ACC112 (cell line): ENCODE data around the gene MDFI.

Source experiments
- H2AFZ ChIP-seq: fragments of 200-600 bp; sonication (generic); one replicate; pipeline ENCODE4 v1.6.0; 2017; ENCODE audit warnings: antibody characterized with exemption, low read length; ENCODE audit not compliant: unreplicated experiment
- H3K27ac ChIP-seq: fragments of 200-600 bp; sonication (generic); 2 replicates; pipeline ENCODE4 v1.5.1; 2014; ENCODE audit warnings: low read depth, mild to moderate bottlenecking, antibody characterized with exemption, low read length, moderate library complexity
- H3K27me3 ChIP-seq: fragments of 200-600 bp; sonication (generic); 2 replicates; pipeline ENCODE4 v1.6.1; 2014; ENCODE audit warnings: mild to moderate bottlenecking, antibody characterized with exemption, low read length, moderate library complexity, mixed read lengths; ENCODE audit not compliant: insufficient read depth
- H3K36me3 ChIP-seq: fragments of 200-600 bp; sonication (generic); 2 replicates; pipeline ENCODE4 v1.6.1; 2016; ENCODE audit warnings: mild to moderate bottlenecking, antibody characterized with exemption, low read length, moderate library complexity, mixed read lengths; ENCODE audit not compliant: insufficient read depth
- H3K4me1 ChIP-seq: fragments of 200-600 bp; sonication (generic); one replicate; pipeline ENCODE4 v1.6.1; 2016; ENCODE audit warnings: low read length, mixed read lengths; ENCODE audit not compliant: insufficient read depth, unreplicated experiment, control insufficient read depth
- H3K4me3 ChIP-seq: fragments of 200-600 bp; sonication (generic); 2 replicates; pipeline ENCODE4 v1.5.1; 2014; ENCODE audit warnings: mild to moderate bottlenecking, low read depth, low read length
- H3K79me2 ChIP-seq: fragments of 200-600 bp; sonication (generic); one replicate; pipeline ENCODE4 v1.6.0; 2016; ENCODE audit warnings: low read length; ENCODE audit not compliant: control insufficient read depth, unreplicated experiment, insufficient read depth

Gene MDFI

DNA sequence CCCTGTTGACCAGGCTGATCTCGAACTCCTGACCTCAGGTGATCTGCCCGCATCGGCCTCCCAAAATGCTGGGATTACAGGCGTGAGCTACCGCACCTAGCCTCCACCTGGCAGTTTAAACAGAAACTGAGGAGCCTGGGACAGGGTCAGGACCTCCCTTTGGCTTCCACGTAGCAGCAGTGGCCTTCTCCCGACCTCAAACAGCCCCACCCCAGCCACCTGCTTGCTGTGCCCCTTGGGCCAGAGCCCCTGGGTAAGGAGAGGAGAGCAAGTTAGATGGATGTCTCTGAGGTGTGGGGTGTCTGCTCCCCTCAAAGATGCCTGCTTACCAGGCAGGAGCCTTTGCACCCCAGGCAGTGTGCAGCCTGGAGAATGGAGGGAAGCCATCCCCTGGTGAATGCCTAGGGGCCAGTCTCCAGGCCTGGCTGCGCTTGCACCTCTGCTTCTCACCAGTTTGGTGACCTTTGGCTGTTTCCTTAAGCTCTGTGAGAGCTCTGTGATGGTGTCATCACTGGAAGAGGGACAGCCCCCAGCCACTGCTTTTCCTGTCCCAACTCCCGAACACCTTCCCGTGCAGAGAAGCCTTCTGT, 42.1 kb upstream of the MDFI start:
- H3K4me1 ChIP-seq, result no peaks in the 10 kb centered on the region
- H3K27me3 ChIP-seq, result no peaks in the 10 kb centered on the region
- H3K36me3 ChIP-seq, result no peaks in the 10 kb centered on the region
- no peak overlapping the region for H2AFZ ChIP-seq
- H3K4me3 ChIP-seq, result no peak overlapping the region
- H3K79me2 ChIP-seq, result no peaks in the 10 kb centered on the region
- H3K27ac ChIP-seq, result no peak overlapping the region

DNA sequence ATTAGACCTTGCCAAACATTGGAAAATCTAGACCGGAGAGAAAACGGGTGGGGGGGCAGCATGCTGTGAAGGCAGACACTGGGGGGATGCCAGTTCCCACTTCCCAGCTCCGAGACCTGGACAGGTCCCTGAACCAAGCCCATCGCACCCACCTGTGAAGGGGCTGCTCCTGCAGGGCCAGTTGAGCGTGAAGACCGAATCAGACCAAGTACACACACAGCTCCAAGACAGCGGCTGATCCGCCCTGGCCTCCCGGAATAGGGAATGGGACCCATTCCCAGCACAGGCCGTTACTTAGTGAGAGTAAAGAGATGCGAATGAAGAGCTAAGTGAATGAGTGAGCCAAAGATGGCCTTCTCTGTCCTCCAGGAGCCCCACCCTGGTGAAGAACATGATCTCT, 41.5 kb upstream of the MDFI start:
- Histone ChIP-seq H3K4me3 (no peak overlapping the region), H3K27ac (no peak overlapping the region), H2AFZ (no peak overlapping the region), H3K36me3 (no peaks in the 10 kb centered on the region), H3K27me3 (no peaks in the 10 kb centered on the region), H3K79me2 (no peaks in the 10 kb centered on the region), H3K4me1 (no peaks in the 10 kb centered on the region)

DNA sequence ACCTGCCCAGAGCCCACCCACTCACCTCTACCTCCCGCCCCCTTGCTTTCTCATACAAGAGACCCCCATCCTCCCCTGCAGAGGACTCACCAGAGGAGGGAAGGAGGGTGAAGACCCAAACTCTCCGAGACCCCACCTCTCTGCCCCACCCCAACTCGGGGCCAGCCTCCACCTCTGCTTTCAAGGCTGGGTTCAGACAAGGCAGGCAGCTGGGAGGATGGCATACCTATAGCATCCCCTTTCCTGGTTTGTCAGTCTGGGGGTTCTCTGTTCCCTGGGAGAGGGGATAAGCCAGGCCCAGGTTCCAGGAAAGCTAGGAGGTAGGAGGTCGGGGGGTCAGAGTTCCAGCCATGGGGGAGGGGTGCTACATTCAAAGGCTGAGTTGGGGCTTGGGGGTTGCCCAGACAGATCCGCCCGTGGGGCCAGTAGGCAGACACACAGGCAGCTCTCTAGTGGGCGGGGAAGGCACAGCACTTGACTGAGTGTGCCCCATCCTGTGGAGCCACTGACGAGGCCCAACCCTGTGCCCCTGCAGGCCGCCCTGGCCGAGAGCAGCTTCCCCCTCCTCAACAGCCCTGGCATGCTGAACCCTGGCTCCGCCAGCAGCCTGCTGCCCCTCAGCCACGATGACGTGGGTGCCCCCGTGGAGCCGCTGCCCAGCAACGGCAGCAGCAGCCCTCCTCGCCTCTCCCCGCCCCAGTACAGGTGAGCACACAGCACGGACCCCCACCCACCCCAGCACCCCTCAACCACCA, 40.8 kb upstream of the MDFI start:
- Histone ChIP-seq H3K4me3 (no peak overlapping the region), H3K27me3 (no peaks in the 10 kb centered on the region), H2AFZ (no peak overlapping the region), H3K4me1 (no peaks in the 10 kb centered on the region), H3K79me2 (no peaks in the 10 kb centered on the region), H3K36me3 (no peaks in the 10 kb centered on the region), H3K27ac (no peak overlapping the region)

DNA sequence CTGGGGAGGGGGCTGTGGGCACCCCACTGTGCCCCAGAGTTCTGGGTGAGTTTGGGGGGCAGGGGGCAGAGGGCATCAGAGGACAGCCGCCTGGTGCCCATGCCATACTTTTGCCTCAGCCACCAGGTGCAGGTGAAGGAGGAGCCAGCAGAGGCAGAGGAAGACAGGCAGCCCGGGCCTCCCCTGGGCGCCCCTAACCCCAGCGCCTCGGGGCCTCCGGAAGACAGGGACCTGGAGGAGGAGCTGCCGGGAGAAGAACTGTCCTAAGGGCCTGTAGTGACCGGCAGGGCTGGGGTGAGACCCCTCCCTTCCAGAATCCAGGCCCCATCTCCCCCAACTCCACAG, 39.6 kb upstream of the MDFI start:
- H3K4me1 ChIP-seq, result no peaks in the 10 kb centered on the region
- H3K79me2 ChIP-seq, result no peaks in the 10 kb centered on the region
- H3K27ac ChIP-seq, result no peak overlapping the region
- H3K4me3 ChIP-seq, result no peak overlapping the region
- H3K36me3 ChIP-seq, result no peaks in the 10 kb centered on the region
- no peaks in the 10 kb centered on the region for H3K27me3 ChIP-seq
- no peak overlapping the region for H2AFZ ChIP-seq

DNA sequence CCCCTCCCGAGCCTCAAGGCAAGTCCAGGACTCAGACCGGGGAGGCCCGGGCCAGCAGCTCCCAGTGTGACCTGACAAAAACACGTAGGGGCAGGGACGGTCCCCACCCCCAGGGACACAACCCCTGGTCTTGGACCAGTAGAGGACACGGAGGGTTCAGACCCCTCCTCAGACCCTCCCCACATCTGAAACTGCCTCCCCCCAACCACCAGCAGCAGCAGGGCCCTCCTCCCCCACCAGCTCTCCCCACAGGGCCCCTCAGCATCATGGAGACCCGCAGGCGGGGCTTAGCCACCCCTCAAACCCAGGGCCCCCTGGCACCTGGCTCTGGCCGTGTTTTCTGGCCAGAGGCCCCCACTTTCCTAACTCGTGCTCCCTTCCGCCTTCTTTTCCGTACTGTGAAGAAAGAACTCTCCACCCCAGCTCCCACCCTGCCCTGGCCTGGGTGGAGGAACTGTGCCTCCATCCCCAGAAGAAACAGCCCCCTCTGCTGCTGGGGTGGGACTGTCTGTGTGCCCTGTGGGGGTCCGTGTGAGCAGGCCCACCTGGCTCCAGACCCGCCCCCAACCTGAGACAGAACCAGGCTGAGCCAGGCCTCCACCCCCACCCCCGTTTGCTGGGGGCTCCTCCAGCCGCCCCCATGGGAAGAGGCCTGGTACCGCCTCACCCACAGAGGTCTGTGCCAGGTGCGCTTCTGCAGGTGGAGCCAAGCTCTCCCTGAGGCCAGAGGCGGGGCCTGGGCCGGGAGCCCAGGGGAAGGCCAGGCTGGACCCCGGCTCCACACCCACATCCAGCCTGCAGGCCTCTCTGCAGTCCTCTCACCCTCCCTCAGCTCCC, 39.0 kb upstream of the MDFI start:
- H3K27ac ChIP-seq, result no peak overlapping the region
- no peak overlapping the region for H2AFZ ChIP-seq
- no peaks in the 10 kb centered on the region for H3K79me2 ChIP-seq
- no peaks in the 10 kb centered on the region for H3K36me3 ChIP-seq
- H3K27me3 ChIP-seq, result no peaks in the 10 kb centered on the region
- no peak overlapping the region for H3K4me3 ChIP-seq
- H3K4me1 ChIP-seq, result no peaks in the 10 kb centered on the region

DNA sequence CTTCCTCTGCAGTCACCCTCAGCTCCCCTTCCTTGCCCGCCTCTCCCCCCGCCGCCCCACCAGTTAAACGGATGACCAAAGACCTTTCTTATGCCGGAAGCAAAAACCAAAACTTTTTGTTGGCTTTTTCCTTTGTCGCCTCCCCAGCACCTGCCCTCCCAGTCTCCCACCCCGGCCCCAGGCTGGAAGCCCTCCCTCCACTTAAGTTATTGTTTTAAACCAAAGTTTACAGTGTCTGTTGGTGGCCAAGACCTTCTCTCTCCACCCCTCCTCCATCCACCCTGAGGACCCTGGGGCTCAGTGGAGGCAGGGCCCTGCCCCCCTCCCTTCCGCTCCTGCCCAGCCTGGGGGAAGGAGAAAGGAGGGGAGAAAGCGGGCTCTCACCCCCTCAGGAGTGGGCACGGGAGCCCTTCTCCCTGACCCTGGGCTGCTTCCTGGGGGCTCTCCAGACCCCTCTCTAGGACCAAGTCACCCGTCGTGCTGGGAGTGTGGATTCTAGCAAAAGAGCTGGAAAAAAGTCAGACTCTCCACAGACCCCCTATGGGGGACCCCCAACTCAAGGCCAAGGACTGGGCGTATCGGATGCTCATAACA, 38.3 kb upstream of the MDFI start:
- Histone ChIP-seq H3K27ac (no peak overlapping the region), H3K4me3 (no peak overlapping the region)

DNA sequence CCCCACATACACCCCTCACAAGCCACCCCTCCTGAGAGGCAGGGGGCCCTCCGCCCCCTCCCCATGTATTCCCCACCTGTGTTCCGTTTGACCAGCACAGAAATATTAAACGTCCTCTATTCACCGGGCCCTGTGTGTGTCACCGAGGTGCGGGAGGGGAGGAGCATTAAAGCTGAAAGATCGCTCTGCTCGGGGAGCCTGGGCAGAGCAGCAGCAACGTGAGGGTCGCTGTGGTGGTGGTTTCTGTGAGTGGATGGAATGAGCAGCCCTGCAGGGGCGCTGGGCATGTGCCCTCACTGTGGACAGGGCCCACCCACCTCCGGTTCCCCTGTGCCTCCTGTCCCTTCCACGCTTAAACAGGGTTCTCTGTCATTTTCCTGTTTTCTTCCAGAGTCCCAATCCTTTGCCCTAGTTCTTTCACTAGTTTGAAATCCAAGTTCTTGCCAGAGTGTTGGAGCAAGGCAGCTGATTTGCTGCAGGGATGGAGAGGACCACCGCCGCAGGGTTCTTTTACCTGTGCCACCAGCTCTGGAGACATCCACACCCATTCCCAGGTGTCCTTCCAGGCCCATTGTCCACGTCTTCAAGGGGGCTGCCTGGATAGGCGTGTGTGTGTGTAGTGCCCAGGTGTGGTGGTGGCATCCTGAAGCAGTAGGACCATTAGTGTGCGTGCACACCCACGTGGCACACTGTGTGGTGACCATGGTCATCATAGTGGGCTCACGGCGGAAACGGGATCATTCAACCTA, 37.6 kb upstream of the MDFI start:
- no peak overlapping the region for H3K4me3 ChIP-seq
- H3K36me3 ChIP-seq, result no peaks in the 10 kb centered on the region
- no peaks in the 10 kb centered on the region for H3K79me2 ChIP-seq
- H2AFZ ChIP-seq, result no peak overlapping the region
- H3K4me1 ChIP-seq, result no peaks in the 10 kb centered on the region
- H3K27me3 ChIP-seq, result no peaks in the 10 kb centered on the region
- H3K27ac ChIP-seq, result no peak overlapping the region

More for the DNA sequence above, 38.3 kb upstream of the MDFI start:
- H3K79me2 ChIP-seq, result no peaks in the 10 kb centered on the region
- no peaks in the 10 kb centered on the region for H3K4me1 ChIP-seq
- H3K27me3 ChIP-seq, result no peaks in the 10 kb centered on the region
- no peak overlapping the region for H2AFZ ChIP-seq
- H3K36me3 ChIP-seq, result no peaks in the 10 kb centered on the region

DNA sequence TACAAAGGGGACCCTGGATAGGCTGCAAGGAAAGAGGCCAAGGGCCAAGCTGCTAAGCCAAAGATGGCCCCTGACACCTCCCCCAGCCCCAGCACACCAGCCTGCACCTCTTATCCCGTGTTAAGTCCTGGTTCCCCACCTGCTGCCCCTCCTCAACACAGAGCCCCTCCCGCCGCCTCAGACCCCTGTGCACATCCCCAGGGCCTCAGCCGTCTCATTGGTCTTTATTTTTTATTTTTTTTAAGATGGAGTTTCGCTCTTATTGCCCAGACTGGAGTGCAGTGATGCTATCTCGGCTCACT, 37.1 kb upstream of the MDFI start:
- no peaks in the 10 kb centered on the region for H3K36me3 ChIP-seq
- no peaks in the 10 kb centered on the region for H3K4me1 ChIP-seq
- no peak overlapping the region for H3K4me3 ChIP-seq
- H3K27ac ChIP-seq, result no peak overlapping the region
- no peak overlapping the region for H2AFZ ChIP-seq
- H3K79me2 ChIP-seq, result no peaks in the 10 kb centered on the region
- no peaks in the 10 kb centered on the region for H3K27me3 ChIP-seq

DNA sequence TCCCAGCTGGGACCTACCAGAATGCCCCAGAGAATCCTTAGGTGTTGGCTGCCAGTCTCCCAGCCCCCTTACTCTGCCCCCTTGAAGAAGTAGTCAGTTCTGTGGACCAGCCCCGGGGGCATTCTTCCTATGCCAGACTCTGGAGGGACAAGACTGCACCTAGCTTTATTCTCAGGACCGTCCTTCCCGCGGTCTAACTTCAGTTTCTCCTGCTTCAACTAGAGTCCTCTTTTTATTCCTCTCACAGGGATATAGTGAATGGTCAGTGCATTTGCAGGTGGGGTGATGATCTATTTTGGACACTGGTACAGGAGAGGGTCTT, 35.9 kb upstream of the MDFI start:
- Histone ChIP-seq H3K36me3 (no peaks in the 10 kb centered on the region), H2AFZ (no peak overlapping the region), H3K4me3 (no peak overlapping the region), H3K4me1 (no peaks in the 10 kb centered on the region), H3K79me2 (no peaks in the 10 kb centered on the region), H3K27me3 (no peaks in the 10 kb centered on the region), H3K27ac (no peak overlapping the region)

DNA sequence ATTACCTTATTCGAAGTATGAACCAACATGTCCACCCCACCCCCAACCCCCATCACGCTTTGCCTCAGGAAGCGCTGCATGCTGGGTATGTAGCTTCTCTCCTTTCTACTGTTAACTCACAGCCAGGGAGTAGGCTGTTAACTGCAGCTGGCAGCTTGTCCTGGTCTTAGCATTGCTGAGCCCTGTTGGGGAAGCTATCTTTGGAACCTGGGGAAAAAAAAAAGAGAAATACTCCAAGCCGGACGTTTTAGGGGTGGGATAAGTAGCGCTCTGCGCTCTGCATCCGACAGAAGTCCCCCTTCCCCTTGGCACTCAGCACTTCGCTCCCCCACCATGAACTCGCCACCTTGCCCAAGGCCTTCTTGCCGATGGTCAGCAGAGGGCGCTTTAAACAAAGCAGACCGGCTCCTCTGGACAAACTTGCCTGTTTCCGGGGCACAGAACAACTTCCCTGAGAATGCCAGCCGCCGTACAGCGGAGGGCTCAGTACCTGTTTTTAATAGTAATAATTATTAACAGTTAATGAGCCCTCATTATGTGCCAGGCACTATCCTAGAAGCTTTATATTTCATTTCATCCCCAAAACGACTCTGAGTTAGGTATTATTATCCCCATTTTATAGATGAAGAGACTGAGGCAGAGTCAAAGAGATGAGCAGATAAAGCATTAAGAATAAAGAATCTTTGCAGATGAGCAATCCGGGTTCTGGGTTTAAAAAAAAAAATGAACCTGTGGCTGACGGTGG, 35.2 kb upstream of the MDFI start:
- Histone ChIP-seq H3K4me1 (no peaks in the 10 kb centered on the region), H3K36me3 (no peaks in the 10 kb centered on the region), H3K4me3 (no peak overlapping the region), H3K27ac (no peak overlapping the region), H3K79me2 (no peaks in the 10 kb centered on the region), H2AFZ (no peak overlapping the region), H3K27me3 (no peaks in the 10 kb centered on the region)
